Stimulated activated CD4-positive, alpha-beta T cell treated with anti-CD3 and anti-CD28 coated beads, Interleukin-4, amount 100 ng/mL, for 1 hour (primary cell): ENCODE results near the gene YAE1.
A peak's percentile ranks its signal among the peaks of the same experiment; 100 is the strongest.

Source experiments
- DNase-seq: peaks from one replicate; pipeline ENCODE4 v3.0.0-alpha.2; 2020

YAE1 gene

DNA sequence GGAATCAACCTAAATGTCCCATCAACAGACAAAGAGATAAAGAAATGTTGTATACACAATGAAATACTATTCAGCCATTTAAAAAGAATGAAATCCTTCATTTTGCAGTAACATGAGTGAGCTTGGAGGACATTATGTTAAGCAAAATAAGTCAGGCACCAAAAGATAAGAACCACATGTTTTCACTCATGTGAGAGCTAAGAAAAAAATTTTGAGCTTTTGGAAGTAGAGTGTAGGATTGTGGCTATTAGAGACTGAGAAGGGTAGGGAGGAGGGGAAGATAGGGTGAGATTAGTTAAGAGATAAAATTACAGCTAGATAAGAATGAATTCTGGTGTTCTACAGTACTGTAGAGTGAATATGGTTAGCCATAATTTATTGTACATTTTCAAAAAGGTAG, 8.3 kb upstream of the YAE1 start:
- no peak for DNase-seq

GRCh38 chr7:39560408-39560807, 5.8 kb upstream of the YAE1 start:
- no peak for DNase-seq

DNA sequence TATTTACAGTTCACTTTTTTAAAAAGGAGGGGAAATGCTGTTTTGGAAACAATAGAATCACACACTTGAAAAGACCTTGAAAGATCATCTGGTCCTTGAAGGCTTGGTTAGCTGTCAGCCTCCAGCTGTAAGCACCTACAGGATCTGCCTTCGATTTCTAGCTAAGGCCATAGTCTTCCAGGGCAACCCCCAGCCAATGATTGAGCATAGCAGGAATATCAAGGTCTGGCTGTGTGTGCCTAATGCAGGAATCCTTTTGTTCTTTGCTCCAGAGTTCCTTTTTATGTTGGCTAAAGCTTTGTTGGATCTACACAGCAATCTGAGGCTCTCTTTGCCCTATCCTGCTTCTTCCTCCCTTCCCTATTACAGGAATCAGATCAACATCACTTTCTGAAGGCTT, 5.2 kb upstream of the YAE1 start:
- DNase-seq: no peak

- no peak for DNase-seq
Observed at GRCh38 chr7:39565538-39565937, 666 bp upstream of the YAE1 start.

DNA sequence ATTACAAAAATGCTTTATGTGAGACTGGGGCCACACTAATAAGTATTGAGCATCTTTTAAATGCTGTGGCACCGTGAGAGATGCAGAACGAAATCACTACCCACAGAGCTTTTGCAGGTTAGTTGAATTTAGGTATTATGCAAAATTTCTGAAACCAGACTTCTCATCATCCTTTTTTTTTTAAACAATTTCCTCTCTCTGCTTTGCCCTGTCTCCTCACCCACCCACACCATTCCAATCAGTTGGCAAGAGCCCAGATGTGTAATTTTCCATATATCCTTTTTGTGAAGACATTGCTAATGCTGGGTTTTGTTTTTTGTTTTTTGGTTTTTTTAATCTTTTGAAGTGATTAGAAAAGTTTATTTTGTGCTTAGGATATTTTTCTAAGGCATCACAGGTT, 1.1 kb downstream of the YAE1 start:
- no peak for DNase-seq

GRCh38 chr7:39574673-39575349, 8.6 kb downstream of the YAE1 start:
- no peak for DNase-seq

DNA sequence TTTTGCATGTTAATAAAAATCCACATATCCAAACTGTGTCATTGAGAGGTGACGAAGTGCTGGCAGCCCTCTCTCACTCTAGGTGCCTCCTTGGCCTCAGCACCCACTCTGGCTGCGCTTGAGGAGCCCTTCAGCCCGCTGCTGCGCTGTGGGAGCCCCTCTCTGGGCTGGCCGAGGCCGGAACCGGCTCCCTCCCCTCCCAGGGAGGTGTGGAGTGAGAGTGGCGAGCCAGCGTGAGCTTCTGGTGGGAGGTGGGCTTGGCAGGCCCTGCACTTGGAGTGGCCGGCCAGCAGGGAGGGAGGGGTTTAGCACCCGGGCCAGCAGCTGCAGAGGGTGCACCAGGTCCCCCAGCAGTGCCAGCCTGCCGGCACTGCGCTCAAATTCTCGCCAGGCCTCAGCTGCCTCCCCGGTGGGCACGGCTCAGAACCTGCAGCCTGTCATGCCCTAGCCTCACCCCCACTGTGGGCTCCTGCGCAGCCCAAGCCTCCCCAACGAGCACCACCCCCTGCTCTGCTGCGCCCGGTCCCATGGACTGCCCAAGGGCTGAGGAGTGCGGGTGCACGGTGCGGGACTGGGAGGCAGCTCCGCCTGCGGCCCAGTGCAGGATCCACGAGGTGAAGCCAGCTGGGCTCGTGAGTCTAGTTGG, 11.1 kb downstream of the YAE1 start:
- DNase-seq: no peak

DNA sequence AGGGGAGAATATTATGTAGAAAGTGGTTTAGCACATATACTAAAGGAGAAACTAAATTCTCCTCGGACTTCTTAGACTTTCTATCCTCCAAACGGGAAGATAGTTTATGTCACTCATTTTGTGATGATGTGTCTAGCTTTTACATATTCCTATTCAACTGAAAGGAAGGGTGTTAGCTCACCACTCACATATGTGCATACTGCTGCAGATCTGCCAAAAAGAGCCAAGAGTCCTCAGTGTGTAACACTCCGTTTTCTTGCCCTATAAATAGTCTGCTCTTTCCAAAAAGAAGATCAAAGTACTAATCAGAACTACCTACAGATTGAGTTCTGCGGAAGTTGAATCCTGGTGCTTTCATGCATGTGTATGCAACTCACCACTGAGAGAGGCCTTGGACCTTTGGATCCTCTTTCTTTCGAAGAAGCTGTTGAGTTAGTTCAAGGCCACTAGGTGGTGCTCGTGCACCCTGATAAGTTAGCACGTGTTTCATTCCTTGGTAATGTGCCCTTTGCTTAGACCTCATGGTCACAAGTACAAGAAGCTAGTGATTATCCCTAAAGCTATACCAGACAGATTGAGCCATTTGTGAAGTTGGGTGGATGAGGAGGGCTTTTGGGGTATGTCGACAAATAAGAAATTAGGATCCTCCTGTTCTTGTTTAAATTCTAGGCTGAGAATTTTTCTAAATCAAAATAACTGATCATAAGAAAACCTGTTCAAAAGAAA, 14.1 kb downstream of the YAE1 start:
- peak; percentile 69 for DNase-seq

- no peak for DNase-seq
Observed at GRCh38 chr7:39582536-39582935, 16.3 kb downstream of the YAE1 start.

DNA sequence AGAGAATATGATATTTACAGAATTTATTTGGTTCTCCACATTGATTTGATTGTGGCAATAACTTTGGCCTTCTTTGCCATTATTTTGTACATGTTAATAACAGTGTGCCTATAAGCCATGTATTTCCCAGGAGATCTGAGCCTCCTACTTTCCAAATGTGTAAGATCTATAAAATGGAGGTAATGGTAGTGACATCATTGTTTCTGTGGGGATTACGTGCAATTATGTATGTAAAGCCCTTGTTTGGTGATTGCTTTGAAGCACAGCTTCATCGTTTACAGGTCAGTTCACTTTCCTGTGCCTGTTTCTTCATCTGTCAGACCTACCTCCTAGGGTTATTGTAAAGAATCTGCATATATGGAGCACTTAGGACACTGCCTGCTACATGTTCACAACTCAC, 17.3 kb downstream of the YAE1 start:
- no peak for DNase-seq

DNA sequence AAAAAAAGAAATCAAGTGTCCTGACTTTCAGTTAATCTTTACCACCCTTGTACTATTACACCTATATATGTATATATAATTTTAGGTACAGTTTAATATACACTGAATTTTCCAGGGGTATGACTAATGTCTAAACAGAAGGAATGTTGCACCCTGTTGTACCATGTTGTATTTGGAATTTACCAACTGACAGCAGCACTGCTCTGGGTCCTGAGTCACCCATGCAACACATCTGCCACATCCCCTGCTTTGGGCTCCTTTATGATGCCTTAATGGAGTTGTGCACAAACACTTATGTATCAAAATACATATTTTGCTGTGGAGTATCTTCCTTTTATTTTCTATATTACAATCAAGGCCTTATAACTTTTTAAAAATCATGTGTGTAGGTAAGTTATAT, 21.2 kb downstream of the YAE1 start:
- no peak for DNase-seq

GRCh38 chr7:39588416-39588815, 22.2 kb downstream of the YAE1 start:
- DNase-seq: no peak

DNA sequence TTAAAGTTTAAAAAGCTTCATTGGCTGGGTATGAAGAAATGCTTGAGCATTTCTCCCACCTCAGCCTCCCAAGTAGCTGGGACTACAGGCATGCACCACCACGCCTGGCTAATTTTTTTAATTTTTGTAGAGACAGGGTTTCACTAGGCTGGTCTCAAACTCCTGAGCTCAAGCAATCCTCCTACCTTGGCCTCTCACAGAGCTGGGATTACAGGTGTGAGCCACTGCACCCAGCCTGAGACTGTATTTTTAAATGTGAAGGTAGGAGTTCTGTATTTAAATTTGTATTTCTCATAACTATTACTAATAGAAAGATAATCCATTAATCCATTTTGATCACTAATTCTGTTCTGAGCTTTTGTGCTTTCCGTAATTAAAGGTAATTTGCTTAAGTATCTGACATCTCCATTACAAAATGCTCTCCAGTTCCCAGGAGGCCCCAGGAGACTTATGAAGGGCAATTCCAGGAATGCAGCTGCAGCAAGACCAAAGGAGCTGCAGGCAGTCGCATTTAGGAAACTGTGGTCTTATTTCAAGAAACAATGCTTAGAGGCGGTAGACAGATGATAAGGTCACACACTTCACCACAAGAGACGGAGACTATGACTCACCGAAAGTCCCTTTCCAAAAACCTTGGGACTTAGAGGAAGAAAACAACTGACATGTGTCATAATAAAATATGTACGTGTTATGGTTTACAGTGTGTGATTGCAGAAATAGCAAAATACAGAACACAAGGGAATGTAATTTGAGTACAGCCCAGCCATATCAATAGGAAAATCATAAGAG, 23.3 kb downstream of the YAE1 start:
- peak; percentile 29 for DNase-seq

DNA sequence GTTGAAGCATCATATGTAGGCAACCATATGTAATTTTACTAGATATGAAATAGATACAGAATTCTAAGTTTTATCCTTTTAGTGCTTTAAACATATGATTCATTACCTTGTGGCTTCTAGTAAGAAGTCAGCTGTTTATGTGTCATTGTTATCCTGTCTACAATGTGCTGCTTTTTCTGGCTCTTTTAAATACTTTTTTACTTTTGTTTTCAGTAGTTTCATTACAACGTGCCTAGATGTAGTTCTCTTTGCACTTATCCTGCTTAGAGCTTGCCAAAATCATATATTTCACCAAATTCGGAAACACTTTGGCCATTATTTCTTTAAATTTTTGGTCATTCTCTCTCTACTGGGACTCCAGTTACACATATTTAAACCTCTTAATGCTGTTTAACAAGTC, 26.4 kb downstream of the YAE1 start:
- DNase-seq: no peak

DNA sequence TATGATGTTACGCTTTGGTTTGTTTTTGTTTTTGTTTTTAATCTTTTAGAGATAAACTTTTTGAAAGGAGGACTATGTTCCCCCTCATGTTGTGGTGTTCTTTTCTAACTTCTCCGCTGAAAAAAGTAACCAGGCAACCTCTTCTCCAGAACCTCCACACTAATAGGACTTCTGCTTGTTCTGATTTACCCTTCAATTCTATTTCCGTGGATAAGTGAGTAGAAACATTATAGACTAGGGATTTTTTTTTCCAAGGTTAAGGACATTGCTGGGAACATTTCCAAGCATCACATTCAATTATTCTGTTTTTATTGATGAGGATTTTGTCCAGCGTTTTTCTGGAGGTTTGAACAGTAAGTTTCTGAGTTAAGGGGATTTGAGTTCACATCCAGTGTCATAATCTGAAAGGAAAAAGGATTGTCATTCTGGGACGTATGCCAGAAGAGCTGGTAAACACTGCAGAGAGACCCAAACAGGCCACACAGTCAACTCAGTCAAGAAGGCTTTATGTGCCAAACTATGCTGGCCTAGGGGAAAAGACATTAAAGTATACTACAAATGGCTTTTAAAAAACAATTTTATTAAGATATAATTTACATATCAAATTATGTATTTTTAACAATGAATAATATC, 28.9 kb downstream of the YAE1 start:
- no peak for DNase-seq

GRCh38 chr7:39602351-39602750, 36.1 kb downstream of the YAE1 start:
- DNase-seq: no peak

- no peak for DNase-seq
Observed at GRCh38 chr7:39603924-39604323, 37.7 kb downstream of the YAE1 start.

GRCh38 chr7:39605087-39605486, 38.9 kb downstream of the YAE1 start:
- no peak for DNase-seq

- no peak for DNase-seq
Observed at GRCh38 chr7:39606352-39606751, 40.1 kb downstream of the YAE1 start.

GRCh38 chr7:39606941-39607340, 40.7 kb downstream of the YAE1 start:
- DNase-seq: no peak

- no peak for DNase-seq
Observed at GRCh38 chr7:39607865-39608264, 41.7 kb downstream of the YAE1 start.

- no peak for DNase-seq
Observed at GRCh38 chr7:39608278-39608677, 42.1 kb downstream of the YAE1 start.
